GM21381 (cell line): ENCODE results near the gene RPL23.

Experiments
- ATAC-seq: cut with Tn5 transposase; IDR thresholded peaks from one replicate; pipeline ENCODE4 v1.9.1; 2021; ENCODE audit warnings: mild to moderate bottlenecking, moderate library complexity; ENCODE audit not compliant: unreplicated experiment

The RPL23 gene

GRCh38 chr17:38799501-38800236 lies 53.9 kb downstream of the RPL23 start, which contains the start of gene PIP4K2B:
Gene PIP4K2B (minus strand): TSS chr17:38799556. CDS start chr17:38799424, 132 bp downstream.
- peak; percentile 81 for ATAC-seq

GRCh38 chr17:38798614-38799500 lies 54.7 kb downstream of the RPL23 start:
- peak; percentile 13 for ATAC-seq
